Measurements from ENCODE around the gene PSMA2.

PSMA2 gene

DNA sequence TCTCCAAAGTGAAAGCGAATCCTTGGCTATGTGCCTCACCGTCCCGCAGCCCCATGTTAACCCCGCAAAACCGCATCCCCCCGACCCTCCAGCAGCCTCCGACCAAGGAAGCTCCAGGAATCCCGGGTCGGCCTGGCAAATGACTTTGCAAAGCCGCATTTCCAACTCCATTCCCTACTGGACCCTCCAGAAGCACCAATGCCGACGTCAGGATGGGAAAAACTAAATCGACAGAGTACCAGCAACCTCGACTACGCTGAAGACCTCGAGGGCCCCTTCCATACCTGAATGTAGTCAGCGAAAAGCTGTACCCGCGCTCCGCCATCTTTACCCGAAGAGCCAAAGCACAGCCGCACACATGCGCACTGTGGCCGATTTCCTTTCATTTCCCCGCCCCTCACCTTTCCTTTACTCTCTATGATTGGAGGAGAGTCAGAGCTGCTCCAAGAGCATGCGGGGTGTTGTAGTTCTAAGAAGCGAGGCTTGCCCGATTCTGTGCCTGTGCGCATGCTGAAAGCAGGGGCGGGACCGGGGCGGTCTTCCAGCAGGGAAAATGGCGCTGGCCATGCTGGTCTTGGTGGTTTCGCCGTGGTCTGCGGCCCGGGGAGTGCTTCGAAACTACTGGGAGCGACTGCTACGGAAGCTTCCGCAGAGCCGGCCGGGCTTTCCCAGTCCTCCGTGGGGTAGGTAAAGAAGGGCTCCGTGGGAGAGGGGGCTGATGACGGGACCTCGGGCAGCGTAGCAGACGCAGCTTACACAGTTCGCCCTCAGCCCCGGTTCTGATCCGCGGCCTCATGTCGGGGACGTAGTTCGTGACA is at the start of gene PSMA2, which contains the start of gene MRPL32:
PSMA2 (minus strand) TSS at position 341 of the 818 bp plus-strand sequence; CDS start at position 325, 16 bp downstream.
MRPL32 (plus strand) TSS at position 543 of the 818 bp plus-strand sequence; CDS start at position 554, 11 bp downstream.
- peak; percentile 100 for DNase-seq

DNA sequence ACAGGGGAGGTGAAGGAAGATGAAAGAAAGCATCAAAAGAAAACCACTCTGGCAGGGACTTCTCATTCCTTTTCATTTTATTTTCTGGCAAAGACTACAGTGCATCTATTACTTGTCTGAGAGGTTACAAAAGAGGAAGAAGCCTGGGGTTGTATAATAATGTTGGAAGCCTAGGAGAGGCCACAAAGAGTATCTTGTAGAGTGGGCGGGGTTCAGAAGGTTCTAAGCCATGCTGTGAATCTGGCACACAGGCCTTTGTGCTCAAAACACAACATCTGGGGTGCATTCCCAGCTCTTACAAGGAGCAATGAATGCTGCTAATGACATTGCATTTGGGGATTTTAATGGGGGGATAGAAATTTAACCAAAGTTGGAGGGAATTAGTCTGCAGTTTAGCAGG is 49.6 kb upstream of the PSMA2 start:
- peak; percentile 23 to 27 for DNase-seq

DNA sequence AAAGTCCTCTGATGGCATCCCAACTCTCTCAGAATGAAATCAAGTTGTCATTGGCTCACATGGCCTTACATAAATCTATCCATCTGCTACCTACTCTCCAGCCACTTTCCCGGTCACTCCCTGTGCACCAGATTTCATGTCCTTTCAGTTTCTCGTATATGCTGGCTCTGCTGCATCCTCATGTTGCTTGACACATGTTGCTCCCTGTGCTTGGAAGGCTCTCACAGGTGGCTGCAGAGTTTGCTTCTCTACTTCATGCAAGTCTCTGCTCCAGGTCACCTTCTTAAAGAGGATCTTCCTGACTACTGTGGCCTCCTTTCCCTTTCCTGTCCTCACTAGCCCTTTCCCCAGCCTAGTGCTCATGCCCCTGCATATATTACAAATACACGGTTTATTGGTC is 48.5 kb upstream of the PSMA2 start:
- DNase-seq: no peak

DNA sequence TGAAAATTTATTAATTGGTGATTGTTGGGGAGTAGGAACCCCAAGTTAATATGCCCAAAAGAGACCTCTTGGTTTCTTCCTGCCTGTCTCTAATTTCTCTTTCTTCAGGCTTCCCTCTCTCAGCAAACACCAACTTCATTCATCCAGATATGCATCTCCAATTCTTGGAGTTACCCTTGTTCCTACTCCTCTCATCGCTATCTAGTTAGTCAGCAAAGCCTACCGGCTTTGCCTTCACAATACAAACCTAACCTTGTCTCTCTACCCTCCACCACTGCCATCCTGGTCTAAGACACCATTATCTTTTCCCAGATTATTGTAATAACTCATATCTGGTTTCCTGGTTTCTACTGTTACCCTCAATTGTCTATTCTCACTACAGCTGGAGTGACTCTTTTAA is 48.1 kb upstream of the PSMA2 start:
- DNase-seq: no peak

DNA sequence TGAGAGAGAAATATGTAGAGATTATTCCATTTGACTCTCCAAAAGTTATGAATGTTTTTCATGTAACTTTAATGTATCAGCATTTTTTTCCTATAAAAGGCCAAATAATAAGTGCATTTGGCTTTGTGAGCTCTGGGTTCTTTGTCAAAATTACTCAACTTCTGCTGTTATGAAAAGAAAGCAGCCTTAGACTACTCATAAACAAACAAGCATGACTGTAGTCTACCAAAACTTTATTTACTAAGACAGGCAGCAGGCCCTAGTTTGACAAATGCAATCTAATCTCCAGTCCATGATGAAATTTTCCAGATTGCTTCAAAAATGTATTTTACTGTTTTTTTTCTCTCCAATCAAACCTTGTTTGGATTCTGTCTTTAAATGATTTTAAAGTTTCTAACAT is 46.5 kb upstream of the PSMA2 start:
- DNase-seq: no peak

DNA sequence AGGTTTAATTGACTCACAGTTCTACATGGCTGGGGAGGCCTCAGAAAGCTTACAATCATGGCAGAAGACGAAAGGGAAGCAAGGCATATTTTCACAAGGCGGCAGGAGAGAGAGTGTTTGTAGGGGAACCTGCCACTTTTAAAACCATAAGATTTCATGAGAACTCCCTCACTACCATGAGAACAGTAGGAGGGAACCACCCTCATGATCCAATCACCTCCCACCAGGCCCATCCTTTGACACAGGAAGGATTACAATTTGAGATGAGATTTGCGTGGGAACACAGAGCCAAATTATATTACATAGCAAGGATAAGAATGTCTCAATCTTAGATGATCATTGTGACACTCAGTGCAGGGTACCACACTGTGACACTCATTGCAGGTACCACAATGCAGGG is 44.4 kb upstream of the PSMA2 start:
- no peak for DNase-seq

DNA sequence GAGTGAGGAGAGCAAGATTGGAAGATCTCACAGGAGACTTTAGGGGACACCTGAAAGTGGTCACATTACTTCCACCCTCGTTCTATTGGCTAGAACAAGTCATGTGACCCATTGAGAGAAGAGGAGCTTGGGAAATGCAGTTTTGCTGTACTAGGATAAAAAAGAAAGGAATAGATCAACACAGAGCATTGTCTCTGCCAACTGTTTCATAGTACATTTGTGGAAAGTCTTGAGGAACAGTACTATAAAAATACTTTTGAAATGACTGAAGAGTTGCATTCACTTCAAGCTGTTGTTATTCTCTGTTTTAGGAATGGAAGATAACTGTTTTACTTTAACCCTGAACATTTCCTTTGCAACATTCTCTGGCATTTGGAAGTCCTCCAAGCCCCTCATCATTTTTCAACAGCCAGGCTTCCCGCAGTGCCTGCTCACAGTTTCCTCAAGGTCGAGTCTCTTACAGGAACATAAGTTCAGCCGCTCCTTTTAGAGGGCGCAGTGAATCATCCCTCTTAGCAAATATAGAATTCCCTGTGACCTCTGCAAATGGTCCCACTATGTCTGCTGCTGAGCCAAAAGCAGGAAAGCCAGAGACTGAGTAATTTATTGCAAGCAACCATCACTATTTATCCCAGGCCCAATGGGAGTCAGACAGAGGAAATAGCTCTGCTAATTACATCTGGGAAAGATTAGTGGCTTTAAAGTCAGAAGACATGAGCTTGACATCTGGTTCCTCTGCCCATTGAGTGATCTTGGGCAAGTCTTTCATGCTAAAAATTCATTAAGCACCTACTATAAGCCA is 40.9 kb upstream of the PSMA2 start:
- no peak for DNase-seq

DNA sequence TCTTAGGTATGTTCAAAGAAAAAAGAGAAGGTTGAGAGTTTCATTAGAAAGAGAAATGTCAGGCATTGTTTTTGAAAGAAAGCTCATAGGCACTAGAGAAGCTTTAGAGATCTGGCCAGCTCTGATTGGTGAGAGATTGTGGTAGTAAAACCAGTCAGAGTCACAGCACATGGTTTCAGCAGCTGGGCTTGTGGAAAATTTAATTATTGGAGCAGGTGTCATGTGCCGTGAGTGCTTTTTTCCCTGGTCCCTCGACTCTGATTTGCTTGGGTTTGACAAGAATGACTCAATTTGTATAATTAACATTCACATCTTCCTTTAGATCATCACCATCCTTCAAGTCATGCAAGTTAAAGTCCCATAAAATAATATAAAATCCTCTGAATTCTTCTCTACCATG is 35.4 kb upstream of the PSMA2 start:
- DNase-seq: no peak

DNA sequence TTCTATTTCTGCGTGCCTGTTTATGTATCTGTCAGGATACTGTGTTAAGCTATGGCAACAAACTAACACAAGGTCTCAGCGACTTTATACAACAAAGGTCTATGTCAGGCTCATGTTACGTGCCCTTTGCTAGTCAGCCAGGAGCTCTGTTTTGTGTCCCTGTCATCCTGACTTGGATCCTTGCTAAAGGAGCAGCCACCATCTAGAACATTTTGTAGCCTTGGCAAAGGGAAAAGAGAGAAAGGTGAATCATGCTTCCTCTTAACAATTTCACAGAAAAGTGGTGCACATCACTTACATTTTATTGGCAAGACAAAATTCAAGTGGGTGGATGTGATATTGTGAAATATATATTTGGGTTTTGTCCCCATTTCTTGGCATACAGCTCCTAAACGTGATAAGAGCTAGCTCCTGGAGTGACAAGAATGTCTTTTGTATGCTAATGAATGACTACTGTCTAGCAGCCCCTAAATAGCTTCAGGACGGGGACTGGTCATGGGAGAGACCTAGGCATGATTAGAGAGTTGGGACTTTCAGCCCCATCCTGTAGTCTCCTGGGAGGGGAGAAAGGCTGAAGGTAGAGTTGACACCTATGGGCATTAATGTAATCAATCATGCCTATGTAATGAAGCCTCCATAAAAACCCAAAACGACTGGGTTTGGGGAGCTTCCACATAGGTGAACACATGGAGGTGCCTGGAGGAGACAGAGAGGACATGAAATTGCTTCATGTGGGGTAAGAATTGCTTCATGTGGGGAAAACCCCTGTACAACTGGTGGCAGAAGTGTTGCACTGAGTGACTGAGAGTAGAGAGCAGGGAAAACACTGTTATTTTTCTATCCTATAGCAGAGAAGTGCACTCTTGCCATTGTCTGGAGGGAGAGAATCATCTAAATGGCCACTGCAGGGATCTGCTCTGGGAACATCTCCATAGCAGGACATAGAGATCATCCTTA is 33.2 kb upstream of the PSMA2 start:
- DNase-seq: no peak

DNA sequence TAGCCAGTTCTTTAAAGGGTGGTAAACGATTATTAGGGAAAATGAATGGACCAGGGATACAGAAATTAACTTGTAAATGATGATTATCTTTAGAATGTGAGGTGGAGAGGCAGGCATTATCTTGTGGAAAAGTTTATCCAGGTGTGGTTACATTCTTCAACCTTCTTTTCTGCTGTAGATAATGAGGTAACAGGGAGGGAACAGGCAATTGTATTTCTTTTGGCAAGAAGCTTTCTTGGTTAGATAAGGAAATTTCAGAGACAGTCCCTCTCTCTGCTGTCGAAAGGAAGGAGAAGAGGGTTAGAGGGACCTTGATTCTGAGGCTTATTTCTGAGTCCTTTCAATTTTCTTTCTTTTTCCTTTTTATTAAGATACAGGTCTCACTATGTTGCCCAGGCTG is 32.3 kb upstream of the PSMA2 start:
- no peak for DNase-seq

DNA sequence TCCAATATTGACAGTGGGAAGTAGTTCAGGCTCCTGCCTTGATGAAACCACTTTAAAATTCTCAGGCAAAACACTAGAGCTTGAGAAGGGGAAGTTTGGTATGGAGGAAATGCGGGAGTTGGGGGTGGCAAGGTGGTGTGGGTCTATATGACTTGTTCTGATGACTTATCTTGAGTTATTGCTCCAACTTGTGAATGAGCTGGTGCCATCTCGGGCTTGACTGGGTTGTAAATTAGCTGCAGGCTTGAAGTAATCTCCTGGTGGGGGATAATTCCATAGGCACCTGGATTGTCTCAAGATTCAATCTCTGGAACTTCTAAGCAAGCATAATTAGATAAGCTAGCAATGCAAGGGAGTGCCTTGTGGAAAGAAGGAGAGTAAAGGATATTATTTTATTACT is 29.2 kb upstream of the PSMA2 start:
- no peak for DNase-seq

DNA sequence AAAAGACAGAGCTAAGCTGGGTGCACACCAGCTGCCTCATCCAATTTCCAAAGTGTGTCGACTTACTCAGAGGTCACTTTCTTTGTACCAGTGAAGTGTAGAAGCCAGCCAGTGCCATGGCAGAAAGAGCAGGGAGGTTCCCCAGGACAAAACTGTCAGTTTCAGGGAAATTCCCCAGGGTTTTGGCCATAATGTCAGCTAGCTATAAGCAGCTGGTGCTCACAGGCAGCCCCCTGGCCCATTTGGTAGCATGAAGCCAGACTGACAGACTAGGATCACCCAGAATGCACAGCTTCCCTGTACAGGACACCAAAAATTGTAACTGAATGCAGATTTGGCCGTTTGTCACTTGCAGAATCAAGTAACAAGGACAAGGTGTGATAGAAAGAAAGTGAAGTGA is 28.8 kb upstream of the PSMA2 start:
- DNase-seq: no peak

DNA sequence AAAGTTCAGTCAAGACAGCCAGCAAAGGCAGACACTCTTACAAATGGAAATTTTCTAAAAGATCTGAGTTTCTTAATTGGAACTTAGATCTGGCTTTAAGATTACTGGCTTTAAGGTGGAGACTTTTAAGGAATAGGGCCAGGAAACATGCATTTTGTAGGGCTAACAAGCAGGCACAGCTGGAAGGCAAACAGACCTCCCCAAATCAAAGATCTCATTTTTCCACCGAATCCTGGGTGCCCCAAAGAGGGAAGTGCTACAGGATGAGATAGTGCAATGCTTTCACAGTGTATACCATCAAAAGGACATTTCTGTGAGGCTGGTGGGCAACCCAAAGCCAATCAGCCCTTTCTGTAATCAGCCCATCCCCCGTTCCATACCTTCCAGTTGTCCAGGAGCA is 27.6 kb upstream of the PSMA2 start:
- no peak for DNase-seq

DNA sequence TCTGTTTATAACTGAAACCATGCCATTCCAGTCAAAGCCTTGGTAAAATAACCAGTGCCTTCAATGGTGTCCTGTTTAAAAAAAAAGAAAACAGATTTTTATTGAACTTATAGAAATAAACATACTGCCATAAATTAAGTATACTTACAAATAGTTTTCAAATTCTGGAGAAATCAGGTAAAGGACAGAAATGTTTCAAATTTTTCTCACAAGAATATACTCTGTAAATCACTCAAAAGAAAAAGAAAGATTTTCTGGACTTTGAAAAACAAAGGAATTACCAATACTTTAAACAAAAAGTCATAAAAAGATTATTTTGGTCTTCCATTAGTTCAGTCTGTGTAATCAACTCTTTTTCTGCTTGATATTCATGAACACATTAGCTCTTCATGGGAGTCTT is 24.1 kb upstream of the PSMA2 start:
- DNase-seq: no peak

DNA sequence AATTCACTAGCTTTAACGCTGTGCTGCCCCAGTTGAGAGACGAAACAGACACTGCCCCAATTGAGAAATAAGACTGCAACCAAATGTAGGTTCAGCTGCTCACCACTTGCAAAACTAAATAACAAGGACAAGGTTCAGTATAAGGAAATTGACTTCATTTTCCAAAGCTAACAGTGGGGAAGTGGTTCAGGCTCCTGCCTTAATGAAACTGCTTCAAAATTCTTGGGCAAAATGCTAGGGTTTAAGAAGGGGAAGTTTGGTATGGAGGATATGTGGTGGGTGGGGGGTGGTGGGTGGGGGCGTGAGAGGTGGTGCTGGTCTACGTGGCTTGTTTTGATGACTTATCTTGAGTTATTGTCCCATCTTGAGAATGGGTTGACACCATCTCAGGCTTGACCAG is 22.0 kb upstream of the PSMA2 start:
- no peak for DNase-seq

DNA sequence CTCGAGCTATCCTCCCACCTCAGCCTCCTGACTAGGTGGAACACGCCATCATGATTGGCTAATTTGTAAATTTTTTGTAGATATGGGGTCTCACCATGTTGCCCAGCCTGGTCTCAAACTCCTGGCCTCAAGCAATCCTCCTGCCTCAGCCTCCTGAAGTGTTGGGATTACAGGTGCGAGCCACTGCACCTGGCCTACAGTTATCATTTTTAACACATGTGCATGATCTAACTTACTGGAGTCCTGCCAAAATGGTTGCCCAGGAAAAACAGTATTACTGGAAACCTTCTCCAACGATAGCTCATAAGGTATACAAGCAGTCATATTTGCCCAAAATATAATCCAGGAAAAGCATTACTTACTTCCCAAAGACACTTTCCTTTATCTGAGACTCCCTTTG is 20.4 kb upstream of the PSMA2 start:
- no peak for DNase-seq

DNA sequence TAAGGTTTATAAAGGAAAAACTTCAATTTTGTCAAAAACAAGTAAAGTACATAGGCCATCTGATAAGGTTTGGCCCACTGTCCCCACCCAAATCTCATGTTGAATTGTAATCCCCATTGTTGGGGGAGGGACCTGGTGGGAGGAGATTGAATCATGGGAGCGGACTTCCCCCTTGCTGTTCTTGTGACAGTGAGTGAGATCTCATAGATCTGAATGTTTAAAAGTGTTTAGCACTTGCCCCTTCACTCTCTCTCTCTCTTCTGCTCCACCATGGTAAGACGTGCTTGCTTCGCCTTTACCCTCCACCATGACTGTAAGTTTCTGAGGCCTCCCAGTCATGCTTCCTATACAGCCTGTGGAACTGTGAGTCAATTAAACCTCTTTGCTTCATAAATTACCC is 18.4 kb upstream of the PSMA2 start:
- DNase-seq: no peak

DNA sequence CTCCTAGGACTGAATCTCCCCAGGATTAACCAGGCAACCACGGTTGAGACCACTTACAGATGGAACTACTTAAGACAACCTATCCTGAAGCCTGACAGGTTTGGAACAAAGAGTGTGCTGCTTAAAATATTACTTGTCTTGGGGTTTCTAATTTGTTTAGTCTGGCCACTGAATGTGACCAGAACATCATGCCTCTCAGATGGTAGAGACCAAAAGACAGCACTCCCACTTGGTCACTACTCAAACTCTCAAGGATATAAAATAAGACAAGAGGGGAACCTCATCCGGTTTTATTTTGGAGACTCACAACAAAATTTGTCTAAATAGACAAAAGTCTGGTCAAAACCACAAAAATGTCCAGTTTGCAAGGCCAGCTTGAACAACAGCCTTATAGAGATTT is 15.5 kb upstream of the PSMA2 start:
- no peak for DNase-seq

DNA sequence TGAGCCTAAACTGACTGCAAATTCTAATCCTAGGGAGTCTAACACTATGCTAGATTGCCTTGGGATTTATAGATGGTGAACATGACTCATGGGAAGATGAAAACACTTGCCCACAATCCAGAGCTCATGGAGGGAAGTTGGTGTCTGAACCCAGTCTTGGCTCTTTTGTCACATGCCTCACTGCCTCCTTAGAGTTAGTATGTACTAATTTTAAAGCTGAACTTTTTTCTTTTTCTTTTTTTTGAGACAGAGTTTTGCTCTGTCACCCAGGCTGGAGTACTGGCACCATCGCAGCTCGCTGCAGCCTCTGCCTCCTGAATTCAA is 14.6 kb upstream of the PSMA2 start:
- DNase-seq: no peak

DNA sequence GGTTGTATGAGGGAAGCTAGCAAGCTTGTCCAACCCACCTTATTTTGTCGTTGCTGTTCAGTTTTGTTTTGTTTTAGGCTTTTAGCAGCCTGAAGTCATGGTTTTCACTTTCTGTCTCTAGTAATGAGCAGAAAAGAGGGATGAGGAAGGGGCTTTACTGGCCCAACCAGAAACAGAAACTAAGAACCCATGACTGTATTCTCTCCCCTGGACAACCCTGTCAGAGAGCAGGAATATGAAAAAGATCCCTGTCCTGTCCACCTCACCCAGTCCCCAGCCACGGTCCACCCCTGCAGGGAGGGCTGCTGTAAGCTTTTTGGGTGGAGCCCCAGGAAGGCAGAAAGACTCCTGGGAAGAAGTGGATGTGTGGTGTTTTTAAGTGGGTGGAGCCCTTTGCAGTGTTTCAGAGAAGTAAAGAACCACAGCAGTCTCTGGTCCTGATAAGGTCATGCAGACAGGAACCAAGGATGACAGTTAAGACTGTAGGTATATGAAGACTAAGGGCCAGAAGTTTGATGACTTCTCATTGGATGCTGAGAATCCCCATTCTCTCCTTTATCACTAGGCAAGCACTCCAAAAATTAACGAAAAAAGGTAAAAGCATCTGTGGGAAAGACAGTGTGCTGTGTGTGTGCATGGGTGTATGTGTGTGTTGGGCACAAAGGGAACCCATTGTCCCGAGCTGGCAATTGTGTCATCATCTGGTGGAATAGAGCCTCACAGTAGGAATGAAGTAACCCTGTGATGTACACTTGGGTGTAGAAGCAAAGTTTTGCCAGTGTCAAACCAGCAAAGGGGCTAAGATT is 14.1 kb upstream of the PSMA2 start:
- DNase-seq: no peak

DNA sequence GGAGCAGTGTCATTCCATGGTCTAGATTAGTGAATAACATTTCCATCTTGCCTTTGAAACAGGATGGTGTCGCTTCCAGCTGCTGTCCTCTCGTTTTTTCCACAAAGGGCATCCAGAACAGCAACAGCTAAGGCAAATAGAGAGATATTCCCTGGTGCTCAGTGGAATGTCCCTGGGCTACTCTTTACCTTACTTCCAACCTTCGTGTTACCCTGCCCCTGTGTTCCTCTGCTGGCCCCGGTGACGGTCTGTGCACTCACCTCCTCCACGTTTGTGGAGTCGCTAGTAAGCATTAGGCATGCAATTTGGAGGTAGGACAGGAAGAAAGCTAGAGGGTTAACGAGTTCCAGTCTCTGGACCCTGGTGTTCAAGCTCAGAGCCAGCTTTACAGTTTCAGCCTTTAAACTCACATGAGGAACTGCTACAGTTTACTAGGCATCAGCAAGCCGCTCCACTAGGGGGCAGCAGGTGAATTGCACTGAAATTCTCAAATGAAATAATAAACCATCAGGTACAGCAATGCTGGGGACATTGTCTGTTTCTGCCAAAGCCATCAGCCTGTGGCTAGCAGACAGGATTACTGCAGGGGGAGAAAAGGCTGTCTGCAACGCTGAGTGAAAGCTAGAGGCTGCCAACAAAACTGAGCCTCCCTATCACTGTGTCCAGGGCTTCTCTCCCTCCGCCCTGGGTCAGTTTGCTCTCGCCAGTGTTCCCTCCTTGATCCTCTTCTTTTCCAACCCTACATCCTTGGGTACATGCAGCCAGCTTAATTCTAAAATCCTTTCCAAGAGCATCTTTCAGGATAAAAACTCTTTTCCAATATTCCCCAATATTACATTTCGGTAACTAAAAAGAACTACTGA is 9.2 kb upstream of the PSMA2 start:
- DNase-seq: peak; percentile 74 to 89
